CD4-positive, alpha-beta T cell treated with Interleukin-17A for 4 hours (primary cell): ENCODE measurements around the gene ZBTB16.

Experiments used
- DNase-seq: peaks from one replicate; pipeline ENCODE4 v3.0.0-alpha.2; 2020; ENCODE audit warnings: mixed read lengths

Gene ZBTB16

GRCh38 chr11:114272311-114272710 lies 212.8 kb downstream of the ZBTB16 start:
- DNase-seq, result no peak

DNA sequence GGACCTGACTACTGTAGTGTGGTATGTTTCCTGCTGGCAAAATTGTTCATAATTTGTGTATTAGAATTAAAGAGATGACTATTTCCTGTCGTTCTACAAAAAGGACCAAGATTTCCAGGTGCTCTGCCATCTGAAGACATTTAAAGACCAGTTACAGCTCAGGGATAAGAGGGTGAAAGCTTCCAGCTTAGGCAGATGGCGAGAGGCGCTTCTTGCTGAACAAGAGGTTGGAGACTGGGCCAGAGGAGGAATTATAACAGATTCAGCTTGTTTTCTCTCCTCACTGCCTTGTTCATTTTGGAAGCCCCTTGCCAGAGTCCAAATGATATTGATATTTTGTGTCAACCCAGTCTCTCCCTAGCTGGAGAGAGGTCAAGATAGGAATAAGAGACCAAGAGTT lies 213.6 kb downstream of the ZBTB16 start:
- DNase-seq, result no peak

DNA sequence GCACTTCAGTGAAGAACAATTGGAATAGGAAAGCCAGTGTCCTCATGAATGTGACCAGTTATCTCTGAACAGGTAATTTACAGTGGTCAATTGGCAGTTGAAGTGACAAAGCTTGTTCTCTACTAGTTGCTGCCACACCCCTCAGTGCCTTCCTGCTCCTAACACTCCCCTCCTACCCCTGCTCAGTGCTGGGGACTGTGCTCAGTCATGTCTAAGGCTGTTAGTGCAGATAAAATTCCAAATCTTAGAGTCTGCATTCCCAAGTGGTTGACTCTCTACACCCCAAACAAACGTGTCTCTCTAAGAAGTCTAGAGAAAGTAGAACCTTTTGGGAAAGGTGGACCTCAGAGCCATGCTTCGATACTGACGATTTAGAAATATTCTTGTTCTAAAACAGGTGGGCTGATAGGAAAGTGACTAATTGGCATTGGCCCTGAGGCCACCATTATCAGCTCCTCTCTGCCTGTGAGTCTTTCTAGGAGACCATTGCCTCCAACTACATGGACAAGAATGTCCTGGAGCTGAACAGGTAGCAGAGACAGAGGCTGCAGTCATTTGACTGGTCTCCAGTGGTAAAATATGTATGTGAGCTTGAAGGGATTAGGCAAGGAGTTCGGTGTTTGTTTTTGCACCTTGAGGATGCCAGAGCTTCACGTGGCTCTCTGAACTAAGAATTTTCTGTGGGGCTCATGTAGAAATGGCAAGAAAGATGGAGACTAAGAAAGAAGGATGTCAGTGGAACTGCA lies 214.6 kb downstream of the ZBTB16 start:
- DNase-seq, result no peak

DNA sequence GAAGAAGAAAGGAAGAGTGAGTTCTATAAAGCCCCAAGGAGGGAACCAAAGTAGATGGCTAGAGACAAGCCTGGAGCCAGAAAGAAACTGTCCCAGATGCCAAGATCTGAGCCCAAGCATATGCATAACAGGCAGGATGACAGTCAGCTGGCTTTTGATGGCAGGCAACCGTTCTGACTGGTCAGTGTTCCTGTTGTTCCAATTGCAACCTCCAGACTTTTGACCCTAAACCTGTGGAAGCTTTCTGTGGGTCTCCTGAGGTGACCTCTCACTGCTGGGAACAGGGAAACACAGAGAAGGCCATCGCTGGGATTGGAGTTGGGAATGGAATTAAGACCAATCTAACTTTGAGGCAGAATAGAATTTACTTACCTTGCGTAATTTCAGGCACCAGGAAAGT lies 215.1 kb downstream of the ZBTB16 start:
- no peak for DNase-seq

DNA sequence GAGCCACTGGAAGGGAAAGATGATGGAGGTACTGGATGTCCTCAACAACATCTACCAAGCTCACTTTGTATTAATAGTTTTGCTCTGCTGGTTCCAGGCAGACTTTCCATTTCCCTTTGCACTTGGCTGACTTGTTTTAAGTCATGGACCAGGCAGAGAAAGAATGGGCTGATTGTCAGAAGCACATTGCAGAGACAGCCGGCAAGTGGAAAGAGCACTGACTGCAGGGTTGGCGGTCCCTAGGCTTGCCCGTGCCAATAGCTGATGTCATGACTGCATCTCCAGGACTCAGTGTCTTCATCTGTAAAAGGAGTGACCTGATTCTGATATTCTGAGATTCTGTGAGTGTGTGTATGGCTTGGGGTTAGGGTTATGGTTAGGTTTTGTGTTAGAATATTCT lies 215.8 kb downstream of the ZBTB16 start:
- DNase-seq, result no peak

GRCh38 chr11:114276077-114276476 lies 216.6 kb downstream of the ZBTB16 start:
- DNase-seq, result no peak

GRCh38 chr11:114277637-114278341 lies 218.3 kb downstream of the ZBTB16 start:
- no peak for DNase-seq

DNA sequence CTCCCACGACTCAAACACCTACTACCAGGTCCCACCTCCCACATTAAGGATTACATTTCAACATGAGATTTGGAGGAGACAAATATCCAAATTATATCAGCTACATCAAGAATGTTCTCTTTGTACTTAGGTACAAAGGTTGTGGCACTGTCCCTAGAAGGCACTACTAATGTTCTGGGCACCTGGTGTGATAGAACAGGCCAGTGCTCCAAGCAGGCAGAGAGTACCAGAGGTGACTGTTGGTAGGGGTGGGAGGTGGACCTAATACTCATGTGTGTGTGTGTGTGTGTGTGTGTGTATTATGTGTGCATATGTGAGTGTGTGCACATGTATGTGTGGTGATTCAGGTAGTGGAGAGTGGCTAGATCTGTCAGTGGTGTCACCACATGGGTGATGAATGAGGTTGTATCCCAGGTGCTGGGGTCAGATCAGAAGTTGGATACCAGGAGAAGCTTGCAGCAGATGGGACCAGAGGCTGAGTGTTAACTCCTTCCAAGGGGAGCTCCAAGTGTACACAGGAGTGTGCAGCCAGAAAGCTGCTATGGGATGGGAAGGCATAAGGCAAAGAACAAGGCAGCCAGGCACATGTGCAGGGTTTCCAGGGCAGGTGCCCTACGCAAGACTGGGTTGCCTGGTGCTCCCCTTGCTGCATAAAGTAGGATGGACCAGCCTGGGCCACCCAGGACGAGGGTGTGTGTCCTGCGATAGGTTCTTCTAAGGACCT lies 219.0 kb downstream of the ZBTB16 start:
- DNase-seq, result no peak

- no peak for DNase-seq
These were observed 220.5 kb downstream of the ZBTB16 start for GRCh38 chr11:114279792-114280546.

- DNase-seq, result peak; percentile 41
These were observed 221.2 kb downstream of the ZBTB16 start for GRCh38 chr11:114280696-114281095.

DNA sequence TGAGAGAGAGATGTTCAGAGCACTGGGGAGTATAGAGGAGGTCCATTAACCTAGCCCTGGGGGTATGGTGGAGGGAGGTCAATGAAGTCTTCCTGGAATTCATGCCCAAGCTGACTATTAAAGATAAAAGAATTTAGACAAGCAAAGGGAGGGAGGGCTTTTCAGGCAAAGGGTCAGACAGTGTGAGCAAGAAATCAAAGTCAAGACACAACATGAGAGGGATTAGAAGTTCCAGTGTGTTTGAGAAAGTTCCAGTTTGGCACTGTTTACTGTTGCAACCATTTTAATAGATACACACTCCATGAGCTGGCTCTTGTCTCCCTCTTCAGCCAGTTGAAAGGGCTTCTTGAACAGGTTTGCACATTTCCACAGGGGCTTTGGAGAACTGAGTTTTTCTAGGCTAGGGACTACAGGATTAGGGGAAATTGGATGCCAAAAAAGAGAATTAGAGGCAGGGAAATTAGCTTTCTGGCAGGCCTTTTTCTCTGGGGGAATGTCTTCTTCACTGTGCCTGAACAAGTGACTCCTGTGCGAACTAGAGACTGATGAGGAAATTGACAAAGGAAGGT lies 222.0 kb downstream of the ZBTB16 start:
- DNase-seq, result no peak

DNA sequence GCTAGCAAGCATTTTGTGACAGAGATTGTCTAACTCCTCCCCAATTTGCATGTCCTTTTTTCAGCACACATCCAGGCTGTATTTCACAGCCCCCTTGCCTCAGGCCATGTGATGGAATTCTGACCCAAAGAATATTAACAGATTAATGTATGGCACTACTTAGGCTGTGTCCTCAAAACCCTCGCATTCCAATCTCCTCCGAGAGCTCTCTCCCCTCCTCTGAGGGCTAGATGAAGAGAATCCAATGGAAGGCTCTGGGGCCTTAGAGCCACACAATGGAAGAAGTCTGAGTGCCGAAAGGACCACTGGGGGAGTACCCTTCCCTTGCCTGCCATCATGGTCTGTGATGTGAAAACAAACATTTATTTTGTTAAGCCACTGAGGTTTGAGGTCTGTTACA lies 223.0 kb downstream of the ZBTB16 start:
- DNase-seq, result no peak

GRCh38 chr11:114283422-114283821 lies 223.9 kb downstream of the ZBTB16 start:
- no peak for DNase-seq

- no peak for DNase-seq
These were observed 224.5 kb downstream of the ZBTB16 start for GRCh38 chr11:114284021-114284420.

- DNase-seq, result no peak
These were observed 225.4 kb downstream of the ZBTB16 start for GRCh38 chr11:114284914-114285313.

GRCh38 chr11:114285599-114285998 lies 226.1 kb downstream of the ZBTB16 start:
- no peak for DNase-seq

DNA sequence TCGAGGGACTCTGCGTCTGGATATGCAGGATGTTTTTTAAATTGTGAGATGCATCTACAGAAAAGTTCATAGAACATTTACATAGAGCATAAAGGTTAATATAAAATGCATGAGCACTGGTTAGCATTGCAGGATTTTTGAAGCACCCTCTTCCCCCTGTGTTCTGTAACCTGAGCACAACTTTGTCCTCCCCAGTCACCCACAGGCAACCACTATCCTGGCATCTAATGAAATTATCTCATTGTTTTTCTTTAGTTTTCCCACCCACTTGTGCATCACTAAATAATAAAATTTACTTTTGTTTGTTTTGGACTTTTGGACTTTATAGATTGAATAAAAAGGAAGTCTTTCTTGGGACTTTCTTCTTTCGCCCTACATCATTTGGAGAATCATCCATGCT lies 226.7 kb downstream of the ZBTB16 start:
- DNase-seq, result no peak

DNA sequence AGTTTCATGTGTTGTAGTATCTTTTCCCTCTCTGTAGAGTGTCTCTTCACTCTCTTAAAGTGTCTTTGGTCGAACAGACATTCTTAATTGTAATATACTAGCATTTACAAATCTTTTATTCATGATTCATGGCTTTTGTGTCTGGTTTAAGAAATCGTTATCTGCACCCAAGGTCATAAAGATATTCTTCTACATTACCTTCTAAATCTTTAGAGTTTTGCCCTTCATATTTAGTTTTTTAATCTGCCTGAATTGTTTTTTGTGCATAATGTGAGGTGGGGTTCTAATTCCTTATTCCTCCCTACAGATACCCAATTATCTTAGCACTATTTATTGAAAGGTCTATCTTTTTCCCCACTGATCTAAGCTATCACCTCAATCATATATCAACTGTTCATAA lies 227.6 kb downstream of the ZBTB16 start:
- DNase-seq, result no peak

DNA sequence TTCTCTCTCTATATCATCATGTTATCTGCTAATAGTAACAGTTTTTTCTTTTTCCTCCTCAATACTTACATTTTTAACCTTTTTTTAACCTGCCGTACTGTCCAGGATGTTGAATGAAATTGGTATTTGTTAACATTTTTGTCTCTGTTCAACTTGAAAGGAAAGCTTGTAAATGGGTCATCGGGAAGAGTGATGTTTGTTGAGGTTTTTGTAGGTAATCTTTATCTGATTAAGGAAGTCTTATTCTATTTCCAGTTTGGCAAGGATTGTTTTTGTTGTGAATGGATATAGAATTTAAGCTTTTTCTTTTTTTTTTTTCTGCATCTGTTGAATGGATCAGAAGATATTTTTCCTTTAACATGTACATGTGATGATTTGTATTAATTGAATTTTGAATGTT lies 228.6 kb downstream of the ZBTB16 start:
- no peak for DNase-seq

DNA sequence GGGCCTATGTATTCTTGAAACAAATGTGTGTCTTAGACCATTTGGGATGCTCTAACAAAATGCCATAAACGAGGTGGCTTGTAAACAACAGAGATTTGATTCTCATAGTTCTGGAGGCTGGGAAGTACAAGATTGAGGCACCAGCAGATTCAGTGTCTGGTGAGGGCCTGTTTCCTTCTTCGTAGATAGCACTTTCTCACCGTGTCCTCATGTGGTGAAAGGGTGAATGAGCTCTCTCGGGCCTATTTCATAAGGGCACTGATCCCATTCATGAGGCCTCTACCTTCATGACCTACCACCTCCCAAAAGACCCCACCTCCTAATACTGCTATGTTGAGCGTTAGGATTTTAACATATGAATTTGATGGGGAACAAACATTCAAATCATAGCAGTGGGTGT lies 230.3 kb downstream of the ZBTB16 start:
- DNase-seq, result no peak

DNA sequence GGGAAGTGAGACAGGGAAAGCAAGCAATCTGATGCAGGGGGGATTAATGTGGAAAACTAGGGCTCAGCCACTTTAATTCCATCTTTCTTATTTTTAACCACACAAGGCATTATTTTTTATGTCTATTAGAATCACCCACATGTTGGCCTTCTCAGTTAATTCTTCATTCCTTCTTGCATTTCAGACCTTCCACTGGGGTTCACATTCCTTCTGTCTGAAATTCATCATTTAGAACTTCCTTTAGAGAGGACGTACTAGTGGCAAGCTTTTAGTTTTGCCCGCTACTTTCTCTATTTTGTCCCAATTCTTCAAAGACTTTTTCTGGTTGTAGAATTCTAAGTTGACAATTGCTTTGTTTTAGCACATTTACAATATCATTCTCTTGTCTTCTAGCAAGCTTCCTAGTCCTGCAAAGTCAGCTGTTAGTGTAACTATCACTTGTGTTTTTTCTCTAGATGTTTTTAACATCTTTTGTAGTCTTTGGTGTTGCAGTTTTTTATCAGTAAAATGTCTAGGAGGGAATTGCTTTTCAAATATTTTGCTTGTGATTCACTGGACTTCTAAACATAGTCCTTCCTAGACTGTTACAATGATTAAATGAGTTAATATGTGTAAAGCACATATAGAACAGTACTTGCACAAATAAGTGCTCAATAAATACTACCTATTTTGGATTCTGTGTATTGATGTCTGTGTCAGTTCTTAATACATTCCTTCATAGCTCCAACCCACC lies 231.2 kb downstream of the ZBTB16 start:
- DNase-seq, result no peak

GRCh38 chr11:114291381-114291780 lies 231.9 kb downstream of the ZBTB16 start:
- DNase-seq, result no peak
